ENCODE data around the gene USP2. TPM values are rescaled to one million over a fixed set of nuclear protein-coding genes. Genes with fewer than 3 reads are reported as not detected.
A peak's percentile ranks its signal among the peaks of the same experiment; 100 is the strongest.

Gene USP2
- total RNA-seq, 1 experiment from 2014 or later: 0.14 TPM

DNA sequence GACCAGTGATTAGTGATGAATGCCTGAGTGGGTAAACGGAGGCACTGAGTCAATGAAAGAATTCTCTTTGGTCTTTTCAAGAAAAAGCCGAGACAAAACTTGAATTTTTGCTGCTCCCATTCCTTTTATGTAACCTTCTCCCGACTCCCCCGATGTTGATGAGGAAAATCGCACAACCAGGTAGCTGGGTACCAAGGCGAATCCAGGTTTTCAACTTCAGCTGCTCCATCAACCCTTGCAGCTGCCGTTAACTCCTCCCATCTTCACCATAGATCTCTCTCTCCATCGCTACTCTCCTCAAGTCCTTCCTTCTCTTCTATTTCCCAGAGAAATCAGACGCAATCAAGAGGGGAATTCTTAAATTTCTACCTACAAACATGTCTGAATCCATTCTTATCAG lies 611 bp upstream of the USP2 start:
- intact Hi-C loops (cut with micrococcal nuclease): no loop called here
- no peak for DNase-seq (ENCODE audit: unreplicated experiment)
- H3K27ac Mint-ChIP-seq (ENCODE audit: low read depth, unreplicated experiment): no peak overlapping the region
- TF ChIP-seq, protein P1, sequence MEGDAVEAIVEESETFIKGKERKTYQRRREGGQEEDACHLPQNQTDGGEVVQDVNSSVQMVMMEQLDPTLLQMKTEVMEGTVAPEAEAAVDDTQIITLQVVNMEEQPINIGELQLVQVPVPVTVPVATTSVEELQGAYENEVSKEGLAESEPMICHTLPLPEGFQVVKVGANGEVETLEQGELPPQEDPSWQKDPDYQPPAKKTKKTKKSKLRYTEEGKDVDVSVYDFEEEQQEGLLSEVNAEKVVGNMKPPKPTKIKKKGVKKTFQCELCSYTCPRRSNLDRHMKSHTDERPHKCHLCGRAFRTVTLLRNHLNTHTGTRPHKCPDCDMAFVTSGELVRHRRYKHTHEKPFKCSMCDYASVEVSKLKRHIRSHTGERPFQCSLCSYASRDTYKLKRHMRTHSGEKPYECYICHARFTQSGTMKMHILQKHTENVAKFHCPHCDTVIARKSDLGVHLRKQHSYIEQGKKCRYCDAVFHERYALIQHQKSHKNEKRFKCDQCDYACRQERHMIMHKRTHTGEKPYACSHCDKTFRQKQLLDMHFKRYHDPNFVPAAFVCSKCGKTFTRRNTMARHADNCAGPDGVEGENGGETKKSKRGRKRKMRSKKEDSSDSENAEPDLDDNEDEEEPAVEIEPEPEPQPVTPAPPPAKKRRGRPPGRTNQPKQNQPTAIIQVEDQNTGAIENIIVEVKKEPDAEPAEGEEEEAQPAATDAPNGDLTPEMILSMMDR (IDR thresholded peaks at IDR 0.05; ENCODE audit: unreplicated experiment): no peak
- H3K4me1 Mint-ChIP-seq (ENCODE audit: insufficient read depth, unreplicated experiment): peaks cover 5% of the 10 kb centered on the region
- BruUV-seq (replicated peaks): TSS peak; percentile 90
- no peaks in the 10 kb centered on the region for H3K36me3 Mint-ChIP-seq (ENCODE audit: insufficient read depth, unreplicated experiment)
- no peak overlapping the region for H3K4me3 Mint-ChIP-seq (ENCODE audit: unreplicated experiment)
- H3K9me3 Mint-ChIP-seq (ENCODE audit: unreplicated experiment): no peaks in the 10 kb centered on the region
- no peaks in the 10 kb centered on the region for H3K27me3 Mint-ChIP-seq (ENCODE audit: insufficient read depth, unreplicated experiment)
- POLR2A ChIA-PET: interaction anchor here (0.7 to 3.5 kb wide), 10 partner anchors 14 to 692 kb away, joined by 3 to 19 read pairs (median 5); partner anchors contain the start of gene NECTIN1
- CTCF ChIA-PET: interaction anchor here (0.6 to 19.9 kb wide), 13 partner anchors 10 to 237 kb away, joined by 3 to 415 read pairs (median 5); no protein-coding TSS in a partner anchor

DNA sequence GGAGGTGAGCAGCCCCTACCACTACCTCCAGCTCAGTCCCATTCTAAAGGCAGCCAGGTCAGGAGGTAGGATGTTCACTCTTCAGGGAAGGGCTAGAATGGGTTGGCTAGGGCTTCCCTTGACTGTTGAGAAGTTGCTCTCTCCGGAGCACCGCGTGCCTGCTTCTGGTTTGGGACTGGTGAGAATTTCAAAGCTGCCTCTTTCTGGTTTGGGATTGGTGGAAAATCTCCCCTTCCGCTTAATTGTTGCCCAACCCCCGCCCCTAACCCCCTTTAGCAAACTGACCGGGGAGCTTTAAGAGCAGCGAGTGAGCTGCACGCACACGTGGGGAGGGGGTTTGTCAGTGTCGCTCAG lies 686 bp downstream of the USP2 start:
- BruUV-seq (replicated peaks): no TSS peak
- TF ChIP-seq, protein P1 (IDR thresholded peaks at IDR 0.05; ENCODE audit: unreplicated experiment): no peak
- H3K36me3 Mint-ChIP-seq (ENCODE audit: insufficient read depth, unreplicated experiment): no peaks in the 10 kb centered on the region
- no peaks in the 10 kb centered on the region for H3K9me3 Mint-ChIP-seq (ENCODE audit: unreplicated experiment)
- intact Hi-C loops (cut with micrococcal nuclease): loop anchor here (1.0 to 2.0 kb wide), 2 partner anchors 52 to 93 kb away; no protein-coding TSS in a partner anchor
- no peak overlapping the region for H3K27ac Mint-ChIP-seq (ENCODE audit: low read depth, unreplicated experiment)
- H3K27me3 Mint-ChIP-seq (ENCODE audit: insufficient read depth, unreplicated experiment): no peaks in the 10 kb centered on the region
- ChIA-PET POLR2A (interaction anchor here (1.1 to 3.5 kb wide), 9 partner anchors 13 to 349 kb away, joined by 3 to 19 read pairs (median 6); partner anchors contain the start of gene NECTIN1), CTCF (interaction anchor here (0.5 to 19.9 kb wide), 26 partner anchors 8 to 536 kb away, joined by 3 to 415 read pairs (median 4); no protein-coding TSS in a partner anchor)
- peaks cover 16% of the 10 kb centered on the region for H3K4me1 Mint-ChIP-seq (ENCODE audit: insufficient read depth, unreplicated experiment)
- no peak for DNase-seq (ENCODE audit: unreplicated experiment)
- H3K4me3 Mint-ChIP-seq (ENCODE audit: unreplicated experiment): no peak overlapping the region

DNA sequence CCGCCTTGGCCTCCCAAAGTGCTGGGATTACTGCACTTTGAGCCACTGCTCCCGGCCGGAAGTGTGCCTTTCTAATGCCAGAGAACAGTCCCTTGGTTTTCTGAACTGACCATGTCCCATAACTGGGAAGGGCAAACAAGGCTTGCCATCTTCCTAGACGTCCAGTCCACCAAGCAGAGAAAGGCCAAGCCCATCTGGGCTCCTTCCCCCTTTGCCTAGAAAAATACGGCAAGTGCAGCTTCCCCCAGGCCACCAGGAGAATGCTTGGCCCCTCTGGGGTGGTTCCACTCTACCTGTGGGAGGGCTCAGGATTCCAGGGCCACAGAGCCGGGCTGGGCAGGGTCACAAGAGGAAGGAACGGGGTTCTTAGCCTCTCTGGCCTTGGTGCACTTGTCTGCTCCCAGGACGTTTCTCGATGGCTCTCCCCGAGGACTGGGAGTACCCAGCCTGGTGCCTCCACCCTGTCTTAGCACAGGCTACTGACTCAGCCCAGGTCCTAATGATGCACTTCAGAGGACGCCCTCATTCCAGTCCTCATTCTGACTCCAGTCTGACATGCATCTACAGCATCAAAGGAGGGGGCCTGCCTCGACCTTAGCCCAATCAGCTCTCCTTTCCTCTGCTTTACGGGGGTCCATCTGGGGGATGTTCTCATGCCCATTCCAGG lies 1.2 kb downstream of the USP2 start:
- POLR2A ChIA-PET: interaction anchor here (1.1 to 3.5 kb wide), 5 partner anchors 13 to 94 kb away, joined by 3 to 11 read pairs (median 9); no protein-coding TSS in a partner anchor
- intact Hi-C loops (cut with micrococcal nuclease): loop anchor here (2.0 kb wide), 1 partner anchor 53 kb away; no protein-coding TSS in a partner anchor
- no peak overlapping the region for H3K27ac Mint-ChIP-seq (ENCODE audit: low read depth, unreplicated experiment)
- H3K36me3 Mint-ChIP-seq (ENCODE audit: insufficient read depth, unreplicated experiment): no peaks in the 10 kb centered on the region
- no peak overlapping the region for H3K4me3 Mint-ChIP-seq (ENCODE audit: unreplicated experiment)
- TF ChIP-seq, protein P1 (IDR thresholded peaks at IDR 0.05; ENCODE audit: unreplicated experiment): no peak
- no peak for DNase-seq (ENCODE audit: unreplicated experiment)
- BruUV-seq (replicated peaks): no TSS peak
- no peaks in the 10 kb centered on the region for H3K9me3 Mint-ChIP-seq (ENCODE audit: unreplicated experiment)
- CTCF ChIA-PET: interaction anchor here (0.5 to 19.9 kb wide), 17 partner anchors 8 to 1324 kb away, joined by 3 to 415 read pairs (median 5); no protein-coding TSS in a partner anchor
- peaks cover 18% of the 10 kb centered on the region for H3K4me1 Mint-ChIP-seq (ENCODE audit: insufficient read depth, unreplicated experiment)
- no peaks in the 10 kb centered on the region for H3K27me3 Mint-ChIP-seq (ENCODE audit: insufficient read depth, unreplicated experiment)

DNA sequence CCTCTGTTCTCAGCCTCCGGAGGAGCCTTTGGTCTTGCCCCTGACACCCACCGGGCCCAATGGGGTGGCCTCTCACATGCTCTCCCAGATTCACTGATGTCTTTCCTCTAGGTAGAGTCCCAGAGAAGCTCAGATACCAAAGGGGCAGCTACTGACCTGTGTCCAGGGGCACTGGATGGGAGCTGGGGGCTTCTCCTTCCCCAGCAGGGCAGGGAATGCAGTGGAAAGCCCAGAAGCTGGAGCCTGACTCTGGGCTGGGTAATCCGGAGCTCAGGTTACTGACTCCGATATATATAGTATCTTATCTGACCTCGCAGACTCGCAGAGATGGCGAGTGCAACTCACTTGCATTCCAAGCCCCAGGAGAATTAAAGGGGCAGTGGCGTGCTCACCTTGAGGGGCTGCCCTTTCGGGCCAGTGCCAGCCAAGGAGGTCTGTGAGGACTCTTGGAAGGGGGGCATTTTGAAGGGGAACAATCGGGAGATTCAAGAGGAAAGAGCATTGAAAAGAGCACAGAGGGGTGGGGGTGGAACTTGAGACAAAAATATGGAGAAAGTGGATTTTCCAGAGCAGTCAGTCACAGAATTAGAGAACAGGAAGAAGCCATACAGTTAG lies 2.5 kb downstream of the USP2 start:
- TF ChIP-seq, protein P1 (IDR thresholded peaks at IDR 0.05; ENCODE audit: unreplicated experiment): no peak
- Mint-ChIP-seq H3K27me3 (ENCODE audit: insufficient read depth, unreplicated experiment) (no peaks in the 10 kb centered on the region), H3K4me1 (ENCODE audit: insufficient read depth, unreplicated experiment) (peaks cover 18% of the 10 kb centered on the region), H3K36me3 (ENCODE audit: insufficient read depth, unreplicated experiment) (no peaks in the 10 kb centered on the region), H3K4me3 (ENCODE audit: unreplicated experiment) (no peak overlapping the region), H3K9me3 (ENCODE audit: unreplicated experiment) (no peaks in the 10 kb centered on the region), H3K27ac (ENCODE audit: low read depth, unreplicated experiment) (no peak overlapping the region)
- no peak for DNase-seq (ENCODE audit: unreplicated experiment)
- BruUV-seq (replicated peaks): no TSS peak
- ChIA-PET CTCF (interaction anchor here (0.5 to 19.9 kb wide), 5 partner anchors 9 to 96 kb away, joined by 3 to 415 read pairs (median 3); no protein-coding TSS in a partner anchor), POLR2A (no interaction called here)
- intact Hi-C loops (cut with micrococcal nuclease): no loop called here
